ENCODE measurements around the gene PIP4K2A.

DNA sequence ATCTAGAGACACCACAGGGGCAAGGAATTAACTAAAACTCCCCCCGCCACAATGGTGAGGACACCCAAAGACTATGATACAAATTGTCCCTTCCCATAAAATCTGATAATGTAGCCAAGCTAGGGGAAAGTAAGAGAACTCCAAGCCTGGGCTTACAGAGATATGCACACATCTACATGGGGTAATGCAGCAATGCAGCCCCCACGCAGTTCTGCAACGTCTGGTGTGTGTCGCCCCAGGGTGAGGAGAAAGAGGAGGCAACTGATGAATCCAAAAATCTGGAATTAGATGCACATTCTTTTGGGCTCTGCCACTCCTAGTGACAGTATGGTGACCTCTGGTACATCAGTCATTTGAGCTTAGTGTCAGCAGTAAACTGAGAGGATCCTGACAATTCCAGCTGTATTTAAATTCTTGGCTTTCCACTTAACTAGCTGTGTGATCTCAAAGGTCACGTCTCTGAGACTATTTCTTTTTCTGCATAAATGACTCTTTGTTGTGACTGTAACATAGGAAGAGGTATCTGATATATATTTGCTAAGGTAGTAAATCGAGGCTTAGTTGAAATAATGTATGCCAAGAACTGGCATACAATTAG lies 51.5 kb downstream of the PIP4K2A start:
- TF ChIP-seq, protein P1, sequence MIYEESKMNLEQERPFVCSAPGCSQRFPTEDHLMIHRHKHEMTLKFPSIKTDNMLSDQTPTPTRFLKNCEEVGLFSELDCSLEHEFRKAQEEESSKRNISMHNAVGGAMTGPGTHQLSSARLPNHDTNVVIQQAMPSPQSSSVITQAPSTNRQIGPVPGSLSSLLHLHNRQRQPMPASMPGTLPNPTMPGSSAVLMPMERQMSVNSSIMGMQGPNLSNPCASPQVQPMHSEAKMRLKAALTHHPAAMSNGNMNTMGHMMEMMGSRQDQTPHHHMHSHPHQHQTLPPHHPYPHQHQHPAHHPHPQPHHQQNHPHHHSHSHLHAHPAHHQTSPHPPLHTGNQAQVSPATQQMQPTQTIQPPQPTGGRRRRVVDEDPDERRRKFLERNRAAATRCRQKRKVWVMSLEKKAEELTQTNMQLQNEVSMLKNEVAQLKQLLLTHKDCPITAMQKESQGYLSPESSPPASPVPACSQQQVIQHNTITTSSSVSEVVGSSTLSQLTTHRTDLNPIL (CRISPR knock-in tag; IDR thresholded peaks at IDR 0.05; ENCODE audit: low read depth): no peak
- no peak for TF ChIP-seq TOX (CRISPR knock-in tag; IDR thresholded peaks at IDR 0.05; ENCODE audit: borderline replicate concordance)
- TF ChIP-seq, protein P2, sequence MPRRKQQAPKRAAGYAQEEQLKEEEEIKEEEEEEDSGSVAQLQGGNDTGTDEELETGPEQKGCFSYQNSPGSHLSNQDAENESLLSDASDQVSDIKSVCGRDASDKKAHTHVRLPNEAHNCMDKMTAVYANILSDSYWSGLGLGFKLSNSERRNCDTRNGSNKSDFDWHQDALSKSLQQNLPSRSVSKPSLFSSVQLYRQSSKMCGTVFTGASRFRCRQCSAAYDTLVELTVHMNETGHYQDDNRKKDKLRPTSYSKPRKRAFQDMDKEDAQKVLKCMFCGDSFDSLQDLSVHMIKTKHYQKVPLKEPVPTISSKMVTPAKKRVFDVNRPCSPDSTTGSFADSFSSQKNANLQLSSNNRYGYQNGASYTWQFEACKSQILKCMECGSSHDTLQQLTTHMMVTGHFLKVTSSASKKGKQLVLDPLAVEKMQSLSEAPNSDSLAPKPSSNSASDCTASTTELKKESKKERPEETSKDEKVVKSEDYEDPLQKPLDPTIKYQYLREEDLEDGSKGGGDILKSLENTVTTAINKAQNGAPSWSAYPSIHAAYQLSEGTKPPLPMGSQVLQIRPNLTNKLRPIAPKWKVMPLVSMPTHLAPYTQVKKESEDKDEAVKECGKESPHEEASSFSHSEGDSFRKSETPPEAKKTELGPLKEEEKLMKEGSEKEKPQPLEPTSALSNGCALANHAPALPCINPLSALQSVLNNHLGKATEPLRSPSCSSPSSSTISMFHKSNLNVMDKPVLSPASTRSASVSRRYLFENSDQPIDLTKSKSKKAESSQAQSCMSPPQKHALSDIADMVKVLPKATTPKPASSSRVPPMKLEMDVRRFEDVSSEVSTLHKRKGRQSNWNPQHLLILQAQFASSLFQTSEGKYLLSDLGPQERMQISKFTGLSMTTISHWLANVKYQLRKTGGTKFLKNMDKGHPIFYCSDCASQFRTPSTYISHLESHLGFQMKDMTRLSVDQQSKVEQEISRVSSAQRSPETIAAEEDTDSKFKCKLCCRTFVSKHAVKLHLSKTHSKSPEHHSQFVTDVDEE (CRISPR knock-in tag; IDR thresholded peaks at IDR 0.05): no peak
- no peak for TF ChIP-seq RARB (CRISPR knock-in tag; IDR thresholded peaks at IDR 0.05)
- no peak for TF ChIP-seq ZFP3 (CRISPR knock-in tag; IDR thresholded peaks at IDR 0.05)
- TF ChIP-seq PPARA (CRISPR knock-in tag; IDR thresholded peaks at IDR 0.05; ENCODE audit: borderline replicate concordance): no peak
- TF ChIP-seq, protein P3, sequence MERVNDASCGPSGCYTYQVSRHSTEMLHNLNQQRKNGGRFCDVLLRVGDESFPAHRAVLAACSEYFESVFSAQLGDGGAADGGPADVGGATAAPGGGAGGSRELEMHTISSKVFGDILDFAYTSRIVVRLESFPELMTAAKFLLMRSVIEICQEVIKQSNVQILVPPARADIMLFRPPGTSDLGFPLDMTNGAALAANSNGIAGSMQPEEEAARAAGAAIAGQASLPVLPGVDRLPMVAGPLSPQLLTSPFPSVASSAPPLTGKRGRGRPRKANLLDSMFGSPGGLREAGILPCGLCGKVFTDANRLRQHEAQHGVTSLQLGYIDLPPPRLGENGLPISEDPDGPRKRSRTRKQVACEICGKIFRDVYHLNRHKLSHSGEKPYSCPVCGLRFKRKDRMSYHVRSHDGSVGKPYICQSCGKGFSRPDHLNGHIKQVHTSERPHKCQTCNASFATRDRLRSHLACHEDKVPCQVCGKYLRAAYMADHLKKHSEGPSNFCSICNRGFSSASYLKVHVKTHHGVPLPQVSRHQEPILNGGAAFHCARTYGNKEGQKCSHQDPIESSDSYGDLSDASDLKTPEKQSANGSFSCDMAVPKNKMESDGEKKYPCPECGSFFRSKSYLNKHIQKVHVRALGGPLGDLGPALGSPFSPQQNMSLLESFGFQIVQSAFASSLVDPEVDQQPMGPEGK (CRISPR knock-in tag; IDR thresholded peaks at IDR 0.05; ENCODE audit: borderline replicate concordance): no peak
- TF ChIP-seq, protein P4, sequence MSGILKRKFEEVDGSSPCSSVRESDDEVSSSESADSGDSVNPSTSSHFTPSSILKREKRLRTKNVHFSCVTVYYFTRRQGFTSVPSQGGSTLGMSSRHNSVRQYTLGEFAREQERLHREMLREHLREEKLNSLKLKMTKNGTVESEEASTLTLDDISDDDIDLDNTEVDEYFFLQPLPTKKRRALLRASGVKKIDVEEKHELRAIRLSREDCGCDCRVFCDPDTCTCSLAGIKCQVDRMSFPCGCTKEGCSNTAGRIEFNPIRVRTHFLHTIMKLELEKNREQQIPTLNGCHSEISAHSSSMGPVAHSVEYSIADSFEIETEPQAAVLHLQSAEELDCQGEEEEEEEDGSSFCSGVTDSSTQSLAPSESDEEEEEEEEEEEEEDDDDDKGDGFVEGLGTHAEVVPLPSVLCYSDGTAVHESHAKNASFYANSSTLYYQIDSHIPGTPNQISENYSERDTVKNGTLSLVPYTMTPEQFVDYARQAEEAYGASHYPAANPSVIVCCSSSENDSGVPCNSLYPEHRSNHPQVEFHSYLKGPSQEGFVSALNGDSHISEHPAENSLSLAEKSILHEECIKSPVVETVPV (CRISPR knock-in tag; IDR thresholded peaks at IDR 0.05): no peak
- no peak for TF ChIP-seq GLIS3 (CRISPR knock-in tag; IDR thresholded peaks at IDR 0.05)
- TF ChIP-seq ZNF565 (CRISPR knock-in tag; conservative IDR thresholded peaks at IDR 0.05; ENCODE audit: low read depth): no peak
- no peak for TF ChIP-seq TCF4 (CRISPR knock-in tag; IDR thresholded peaks at IDR 0.05; ENCODE audit: borderline replicate concordance)
- TF ChIP-seq ISL1 (CRISPR knock-in tag; IDR thresholded peaks at IDR 0.05): no peak

Data from SK-N-SH treated with all-trans-retinoic acid at 6 μM for 48 hours (cell line).